ENCODE measurements around the gene ABCC11.

- TF ChIP-seq POLR2A (IDR thresholded peaks at IDR 0.05; ENCODE audit: low read depth, low read length) (no peak), POLR2AphosphoS5 (IDR thresholded peaks at IDR 0.05; ENCODE audit: low read depth, low read length) (no peak), TAF1 (IDR thresholded peaks at IDR 0.05; ENCODE audit: low read depth, low read length) (no peak), POU2F2 (IDR thresholded peaks at IDR 0.05; ENCODE audit: low read depth, low read length) (no peak)
Measured at GRCh38 chr16:48187779-48188178, 59.6 kb downstream of the ABCC11 start.
